Measurements from ENCODE around the gene TMEM116.
"Not testable (repeated sequence)": the region's sequence is repeated elsewhere in the genome, so short reads cannot be mapped to it uniquely, and the experiment has no call there.

Gene TMEM116

GRCh38 chr12:112007945-112008344 is 5.0 kb downstream of the TMEM116 start:
- Histone ChIP-seq H3K4me2 (ENCODE audit: low read length) (no peak overlapping the region), H3K9me3 (replicated peaks; ENCODE audit: low read length) (no peaks in the 10 kb centered on the region), H3K4me1 (ENCODE audit: control insufficient read depth, insufficient read depth, low read length) (peaks cover 13% of the 10 kb centered on the region), H3K36me3 (ENCODE audit: insufficient read depth, low read length) (no peaks in the 10 kb centered on the region), H3K4me3 (ENCODE audit: low read length) (no peak overlapping the region), H3K27me3 (ENCODE audit: control insufficient read depth, insufficient read depth, low read length) (no peaks in the 10 kb centered on the region), H3K9ac (ENCODE audit: low read depth, low read length) (no peak overlapping the region)

DNA sequence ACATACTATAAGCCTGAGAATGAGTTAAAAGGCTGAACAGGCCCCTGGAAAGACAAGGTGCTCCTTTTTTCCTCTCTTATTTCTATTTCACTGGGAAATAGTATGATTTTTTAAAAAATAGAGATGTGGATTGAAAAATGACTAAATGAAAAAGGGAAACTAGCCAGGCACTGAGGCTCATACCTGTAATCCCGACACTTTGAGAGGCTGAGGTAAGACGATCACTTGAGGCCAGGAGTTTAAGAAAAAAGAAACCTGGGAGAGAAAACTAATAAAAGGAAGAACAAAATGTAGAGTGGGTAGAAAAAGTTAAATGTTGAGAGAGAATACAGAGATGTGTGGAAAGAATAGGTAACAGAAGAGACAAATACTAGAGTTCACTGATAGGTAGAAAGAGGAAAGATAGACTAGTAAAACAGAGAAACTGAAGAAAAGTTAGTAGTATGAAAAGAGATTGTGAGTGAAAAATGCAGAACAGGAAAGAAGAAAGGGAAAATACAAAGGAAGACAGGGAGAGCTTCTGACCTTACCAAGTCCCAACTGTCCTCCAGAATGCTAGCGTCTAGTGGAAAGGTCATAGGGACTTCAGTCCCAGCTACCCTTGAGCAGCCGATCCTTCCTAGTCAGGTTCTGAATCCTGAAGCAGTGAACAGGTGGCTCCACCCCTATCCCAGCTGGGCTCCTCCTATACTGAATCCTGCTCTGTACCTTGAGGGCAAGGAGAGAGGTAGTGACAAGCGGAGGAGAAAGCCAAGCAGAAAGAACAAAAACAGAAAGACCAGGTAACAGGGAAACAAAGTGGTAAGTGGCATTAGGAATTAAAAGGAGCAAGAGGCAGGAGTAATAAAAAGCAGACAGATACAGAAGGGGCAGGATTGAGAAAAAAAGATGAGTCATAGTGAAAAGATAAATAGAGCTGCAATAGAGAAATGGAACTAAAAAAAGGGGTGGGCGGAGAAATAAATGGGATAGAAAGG is 7.3 kb downstream of the TMEM116 start:
- no peaks in the 10 kb centered on the region for H3K36me3 ChIP-seq (ENCODE audit: insufficient read depth, low read length)
- H3K4me3 ChIP-seq (ENCODE audit: low read length), result no peak overlapping the region
- no peaks in the 10 kb centered on the region for H3K9me3 ChIP-seq (replicated peaks; ENCODE audit: low read length)
- no peak overlapping the region for H3K9ac ChIP-seq (ENCODE audit: low read depth, low read length)
- no peaks in the 10 kb centered on the region for H3K27me3 ChIP-seq (ENCODE audit: control insufficient read depth, insufficient read depth, low read length)
- H3K4me2 ChIP-seq (ENCODE audit: low read length), result peak overlapping the region; percentile 13
- peaks cover 4% of the 10 kb centered on the region for H3K4me1 ChIP-seq (ENCODE audit: control insufficient read depth, insufficient read depth, low read length)

DNA sequence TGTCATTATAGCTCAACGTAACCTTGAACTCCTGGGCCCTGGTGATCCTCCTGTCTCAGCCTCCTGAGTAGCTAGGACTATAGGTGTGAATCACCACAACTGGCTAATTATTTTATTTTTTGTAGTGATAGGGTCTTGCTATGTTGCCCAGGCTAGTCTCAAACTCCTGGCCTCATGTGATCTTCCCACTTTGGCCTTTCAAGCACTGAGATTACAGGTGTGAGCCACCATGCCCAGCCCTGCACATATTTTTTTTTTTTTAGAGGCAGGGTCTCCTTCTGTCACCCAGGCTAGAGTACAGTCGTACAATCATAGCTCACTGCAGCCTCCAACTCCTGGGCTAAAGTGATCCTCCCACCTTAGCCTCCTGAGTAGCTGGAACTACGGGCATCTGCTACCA is 8.9 kb downstream of the TMEM116 start:
- Histone ChIP-seq H3K36me3 (ENCODE audit: insufficient read depth, low read length) (no peaks in the 10 kb centered on the region), H3K4me2 (ENCODE audit: low read length) (no peak overlapping the region), H3K9ac (ENCODE audit: low read depth, low read length) (no peak overlapping the region), H3K9me3 (replicated peaks; ENCODE audit: low read length) (no peaks in the 10 kb centered on the region), H3K4me3 (ENCODE audit: low read length) (no peak overlapping the region), H3K4me1 (ENCODE audit: control insufficient read depth, insufficient read depth, low read length) (peaks cover 4% of the 10 kb centered on the region), H3K27me3 (ENCODE audit: control insufficient read depth, insufficient read depth, low read length) (no peaks in the 10 kb centered on the region)

DNA sequence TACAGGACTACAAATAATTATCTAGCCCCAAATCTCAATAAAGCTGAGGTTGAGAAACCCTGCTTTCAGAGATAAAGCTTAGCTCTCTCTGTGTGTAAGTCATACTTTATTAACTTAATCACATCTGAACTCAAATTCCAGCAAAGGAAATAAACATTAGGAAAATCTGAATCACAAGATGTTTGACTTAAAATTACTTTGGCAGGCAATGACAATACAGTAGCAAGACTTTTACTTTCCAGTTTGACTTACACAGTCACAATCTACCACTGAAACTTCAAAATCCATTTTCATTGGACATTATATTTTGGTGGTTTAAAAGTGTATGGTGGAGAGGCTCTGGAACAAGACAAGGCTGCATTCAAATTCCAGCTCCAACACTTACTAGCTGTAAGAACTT is 11.4 kb downstream of the TMEM116 start:
- H3K4me3 ChIP-seq (ENCODE audit: low read length), result no peak overlapping the region
- no peak overlapping the region for H3K4me2 ChIP-seq (ENCODE audit: low read length)
- H3K9ac ChIP-seq (ENCODE audit: low read depth, low read length), result no peak overlapping the region
- no peaks in the 10 kb centered on the region for H3K36me3 ChIP-seq (ENCODE audit: insufficient read depth, low read length)
- H3K27me3 ChIP-seq (ENCODE audit: control insufficient read depth, insufficient read depth, low read length), result no peaks in the 10 kb centered on the region
- H3K4me1 ChIP-seq (ENCODE audit: control insufficient read depth, insufficient read depth, low read length), result peaks cover 4% of the 10 kb centered on the region
- H3K9me3 ChIP-seq (replicated peaks; ENCODE audit: low read length), result no peaks in the 10 kb centered on the region

DNA sequence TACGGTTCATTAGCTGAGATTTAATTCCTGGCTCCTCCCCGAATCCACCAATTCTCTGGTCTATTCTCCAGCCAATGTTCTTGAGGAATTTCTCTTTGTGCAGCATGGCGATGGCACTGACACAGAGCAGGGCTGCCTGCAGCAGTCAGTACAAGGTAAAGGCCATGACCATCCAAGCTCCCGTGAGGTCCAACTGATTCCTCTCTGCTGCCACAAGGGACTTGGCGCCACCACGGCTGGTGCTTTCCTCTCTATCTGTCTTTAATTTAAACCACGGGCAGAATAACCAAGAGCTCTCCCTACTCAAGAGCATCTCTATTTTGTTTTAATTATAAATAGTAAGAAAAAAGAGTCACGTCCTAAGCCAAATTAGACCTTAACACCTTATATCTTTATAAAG is 12.1 kb downstream of the TMEM116 start:
- Histone ChIP-seq H3K4me1 (ENCODE audit: control insufficient read depth, insufficient read depth, low read length) (peaks cover 2% of the 10 kb centered on the region), H3K4me3 (ENCODE audit: low read length) (no peak overlapping the region), H3K9ac (ENCODE audit: low read depth, low read length) (no peak overlapping the region), H3K36me3 (ENCODE audit: insufficient read depth, low read length) (no peaks in the 10 kb centered on the region), H3K9me3 (replicated peaks; ENCODE audit: low read length) (no peaks in the 10 kb centered on the region), H3K4me2 (ENCODE audit: low read length) (no peak overlapping the region), H3K27me3 (ENCODE audit: control insufficient read depth, insufficient read depth, low read length) (no peaks in the 10 kb centered on the region)

GRCh38 chr12:111999129-111999528 is 13.8 kb downstream of the TMEM116 start:
- not testable (repeated sequence) for H3K4me3 ChIP-seq (ENCODE audit: low read length); H3K4me2 ChIP-seq (ENCODE audit: low read length); H3K36me3 ChIP-seq (ENCODE audit: insufficient read depth, low read length); H3K9me3 ChIP-seq (replicated peaks; ENCODE audit: low read length); H3K9ac ChIP-seq (ENCODE audit: low read depth, low read length); H3K4me1 ChIP-seq (ENCODE audit: control insufficient read depth, insufficient read depth, low read length); H3K27me3 ChIP-seq (ENCODE audit: control insufficient read depth, insufficient read depth, low read length)

DNA sequence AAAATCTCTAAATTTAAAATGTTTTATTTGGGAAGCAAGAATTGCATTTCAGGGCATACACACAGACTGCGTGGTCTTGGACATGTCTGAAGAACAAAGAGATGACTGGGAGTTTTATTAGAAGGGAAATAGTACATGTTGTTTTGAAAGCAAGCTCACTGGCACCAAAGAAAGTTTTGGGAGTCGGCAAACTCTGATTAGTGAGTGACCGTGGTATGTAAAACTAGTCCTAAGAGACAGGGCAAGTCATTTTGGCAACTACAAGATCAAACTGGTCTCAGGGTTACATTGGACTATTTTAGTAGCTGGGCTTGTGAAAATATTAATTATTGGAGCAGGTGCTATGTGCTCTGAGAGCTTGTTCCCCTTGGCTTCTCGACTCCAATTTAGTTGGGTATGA is 14.9 kb downstream of the TMEM116 start:
- Histone ChIP-seq H3K9ac (ENCODE audit: low read depth, low read length) (no peak overlapping the region), H3K4me2 (ENCODE audit: low read length) (no peak overlapping the region), H3K9me3 (replicated peaks; ENCODE audit: low read length) (no peaks in the 10 kb centered on the region), H3K4me1 (ENCODE audit: control insufficient read depth, insufficient read depth, low read length) (no peaks in the 10 kb centered on the region), H3K27me3 (ENCODE audit: control insufficient read depth, insufficient read depth, low read length) (no peaks in the 10 kb centered on the region), H3K36me3 (ENCODE audit: insufficient read depth, low read length) (no peaks in the 10 kb centered on the region), H3K4me3 (ENCODE audit: low read length) (no peak overlapping the region)

DNA sequence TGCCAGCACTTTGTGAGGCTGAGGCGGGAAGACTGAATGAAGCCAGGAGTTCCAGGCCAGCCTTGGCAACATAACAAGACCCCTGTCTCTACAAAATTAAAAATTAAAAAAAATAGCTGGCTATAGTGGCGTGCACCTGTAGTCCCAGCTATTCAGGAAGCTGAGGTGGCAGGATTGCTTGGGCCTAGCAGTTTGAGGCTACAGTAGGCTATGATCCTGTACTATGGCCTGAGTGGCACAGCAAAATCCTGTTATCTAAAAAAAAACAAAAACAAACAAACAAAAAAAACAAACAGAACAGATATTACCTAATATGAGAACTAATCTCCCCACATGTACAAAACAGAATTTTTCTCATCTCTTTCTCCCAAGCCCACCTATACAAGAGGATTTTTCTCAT is 15.7 kb downstream of the TMEM116 start:
- no peaks in the 10 kb centered on the region for H3K4me1 ChIP-seq (ENCODE audit: control insufficient read depth, insufficient read depth, low read length)
- no peak overlapping the region for H3K9ac ChIP-seq (ENCODE audit: low read depth, low read length)
- H3K27me3 ChIP-seq (ENCODE audit: control insufficient read depth, insufficient read depth, low read length), result no peaks in the 10 kb centered on the region
- no peak overlapping the region for H3K4me3 ChIP-seq (ENCODE audit: low read length)
- no peaks in the 10 kb centered on the region for H3K9me3 ChIP-seq (replicated peaks; ENCODE audit: low read length)
- H3K4me2 ChIP-seq (ENCODE audit: low read length), result no peak overlapping the region
- H3K36me3 ChIP-seq (ENCODE audit: insufficient read depth, low read length), result no peaks in the 10 kb centered on the region

DNA sequence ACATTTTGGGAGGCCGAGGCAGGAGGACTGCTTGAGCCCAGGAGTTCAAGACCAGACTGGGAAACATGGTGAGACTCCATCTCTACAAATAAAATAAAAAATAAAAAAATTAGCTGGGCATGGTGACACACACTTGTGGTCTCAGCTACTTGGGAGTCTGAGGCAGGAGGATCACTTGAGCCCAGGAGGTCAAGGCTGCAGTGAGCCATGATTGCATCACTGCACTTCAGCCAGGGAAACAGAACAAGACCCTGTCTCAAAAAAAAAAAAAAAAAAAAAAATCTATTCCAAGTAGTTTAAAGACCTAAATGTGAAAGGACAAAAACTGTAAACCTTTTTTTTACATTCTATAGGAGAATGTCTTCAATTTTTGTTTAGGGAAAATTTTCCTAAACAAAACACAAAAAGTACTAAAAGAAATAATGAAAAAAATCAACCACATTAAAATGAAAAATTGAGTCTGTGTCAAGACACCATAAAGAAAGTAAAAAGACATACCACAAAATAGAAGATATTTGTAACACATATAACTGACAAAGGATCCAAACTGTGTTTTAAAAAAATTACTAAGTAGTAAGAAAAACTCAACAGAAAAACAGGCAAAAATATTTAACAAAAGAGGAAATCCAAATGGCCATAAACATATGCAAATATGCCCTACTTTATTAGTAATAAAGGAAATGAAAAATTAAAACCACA is 17.0 kb downstream of the TMEM116 start:
- no peak overlapping the region for H3K4me2 ChIP-seq (ENCODE audit: low read length)
- no peaks in the 10 kb centered on the region for H3K9me3 ChIP-seq (replicated peaks; ENCODE audit: low read length)
- no peaks in the 10 kb centered on the region for H3K27me3 ChIP-seq (ENCODE audit: control insufficient read depth, insufficient read depth, low read length)
- H3K36me3 ChIP-seq (ENCODE audit: insufficient read depth, low read length), result no peaks in the 10 kb centered on the region
- no peak overlapping the region for H3K4me3 ChIP-seq (ENCODE audit: low read length)
- H3K4me1 ChIP-seq (ENCODE audit: control insufficient read depth, insufficient read depth, low read length), result no peaks in the 10 kb centered on the region
- no peak overlapping the region for H3K9ac ChIP-seq (ENCODE audit: low read depth, low read length)

GRCh38 chr12:111994211-111995111 is 18.5 kb downstream of the TMEM116 start:
- H3K36me3 ChIP-seq (ENCODE audit: insufficient read depth, low read length); H3K4me2 ChIP-seq (ENCODE audit: low read length); H3K27me3 ChIP-seq (ENCODE audit: control insufficient read depth, insufficient read depth, low read length); H3K4me3 ChIP-seq (ENCODE audit: low read length); H3K4me1 ChIP-seq (ENCODE audit: control insufficient read depth, insufficient read depth, low read length); H3K9ac ChIP-seq (ENCODE audit: low read depth, low read length); H3K9me3 ChIP-seq (replicated peaks; ENCODE audit: low read length): not testable (repeated sequence)
